IMR-90 (cell line): Measurements from ENCODE around the gene TMEM52. TPM values are rescaled to one million over a fixed set of nuclear protein-coding genes. Genes with fewer than 3 reads are reported as not detected.

Experiments
- ATAC-seq: fragments of 200-7000 bp; cut with Tn5 transposase; 2 replicates; pipeline ENCODE4 v1.9.1; 2020; ENCODE audit warnings: low read depth, mild to moderate bottlenecking, moderate library complexity
- BruUV-seq: library from RNA; stranded (reverse); fragments of 400-500 nt; replicated peaks from 2 replicates; lab custom pipeline; 2021; lab: Mats Ljungman, UMichigan
- CTCF ChIA-PET: fragments of 300-600 bp; formaldehyde crosslinking; extraction: SDS; loops from one replicate; lab custom pipeline; 2021; ENCODE audit warnings: antibody characterized with exemption; lab: Yijun Ruan, JAX
- POLR2A ChIA-PET: fragments of 300-600 bp; sonication (Branson Sonifier 250); formaldehyde crosslinking; loops from one replicate; lab custom pipeline; 2022; ENCODE audit warnings: antibody characterized with exemption; ENCODE audit not compliant: unreplicated experiment; lab: Charles Lee
- DNase-seq: peaks from one replicate; pipeline ENCODE4 v3.0.0; 2013
- H2AFZ ChIP-seq: replicated peaks from 2 replicates; pipeline ENCODE3; 2013; ENCODE audit warnings: low read length, mild to moderate bottlenecking; ENCODE audit not compliant: poor library complexity
- H2AK5ac ChIP-seq: 2 replicates; pipeline ENCODE4 v1.6.1; 2013; ENCODE audit warnings: low read depth, low read length, inconsistent platforms
- H2AK9ac ChIP-seq: replicated peaks from 2 replicates; pipeline ENCODE3; 2013; ENCODE audit warnings: mild to moderate bottlenecking, low read depth, low read length, moderate library complexity; ENCODE audit not compliant: poor library complexity
- H2BK120ac ChIP-seq: 2 replicates; pipeline ENCODE4 v1.6.1; 2013; ENCODE audit warnings: low read depth, low read length, inconsistent platforms
- H2BK15ac ChIP-seq: 3 replicates; pipeline ENCODE4 v1.6.1; 2013; ENCODE audit warnings: low read depth, low read length, inconsistent platforms
- H2BK20ac ChIP-seq: 2 replicates; pipeline ENCODE4 v1.6.1; 2013; ENCODE audit warnings: low read depth, mild to moderate bottlenecking, inconsistent platforms, low read length, moderate library complexity
- H2BK5ac ChIP-seq: 2 replicates; pipeline ENCODE4 v1.6.1; 2013; ENCODE audit warnings: mild to moderate bottlenecking, low read depth, low read length, inconsistent platforms; ENCODE audit not compliant: poor library complexity, severe bottlenecking
- H3K14ac ChIP-seq: replicated peaks from 2 replicates; pipeline ENCODE4 v1.6.1; 2013; ENCODE audit warnings: low read depth, low read length, inconsistent platforms
- H3K18ac ChIP-seq: 2 replicates; pipeline ENCODE4 v1.6.1; 2013; ENCODE audit warnings: low read depth, low read length, control low read depth
- H3K23ac ChIP-seq: 2 replicates; pipeline ENCODE4 v1.6.1; 2013; ENCODE audit warnings: low read depth, low read length, inconsistent platforms
- H3K27ac ChIP-seq: 2 replicates; pipeline ENCODE4 v1.5.1; 2013; ENCODE audit warnings: mild to moderate bottlenecking, control low read depth, low read length; ENCODE audit not compliant: insufficient read depth
- H3K27me3 ChIP-seq: 2 replicates; pipeline ENCODE4 v1.6.1; 2013; ENCODE audit warnings: low read length; ENCODE audit not compliant: control insufficient read depth, insufficient read depth
- H3K36me3 ChIP-seq: 2 replicates; pipeline ENCODE4 v1.6.1; 2013; ENCODE audit warnings: low read length, mixed read lengths; ENCODE audit not compliant: control insufficient read depth, insufficient read depth
- H3K4ac ChIP-seq: 2 replicates; pipeline ENCODE4 v1.6.1; 2013; ENCODE audit warnings: low read depth, low read length, inconsistent platforms
- H3K4me1 ChIP-seq: 2 replicates; pipeline ENCODE4 v1.6.1; 2013; ENCODE audit warnings: low read length, mixed read lengths; ENCODE audit not compliant: control insufficient read depth, insufficient read depth
- H3K4me2 ChIP-seq: 2 replicates; pipeline ENCODE4 v1.6.1; 2013; ENCODE audit warnings: low read depth, mild to moderate bottlenecking, control low read depth, low read length, moderate library complexity
- H3K4me3 ChIP-seq: 2 replicates; pipeline ENCODE4 v1.5.1; 2013; ENCODE audit warnings: low read depth, mild to moderate bottlenecking, control low read depth, low read length, moderate library complexity; ENCODE audit not compliant: insufficient read depth
- H3K56ac ChIP-seq: 2 replicates; pipeline ENCODE4 v1.6.1; 2013; ENCODE audit warnings: low read length, inconsistent platforms; ENCODE audit not compliant: insufficient read depth; ENCODE audit errors: extremely low read depth
- H3K79me1 ChIP-seq, 2 experiments: 2 replicates each; pipeline ENCODE4 v1.6.1; 2013; ENCODE audit warnings: low read length in 2 of 2, inconsistent platforms in 1 of 2, low read depth in 1 of 2
- H3K9ac ChIP-seq: 2 replicates; pipeline ENCODE4 v1.6.1; 2013; ENCODE audit warnings: low read depth, low read length, control low read depth
- H3K9me1 ChIP-seq: 2 replicates; pipeline ENCODE4 v1.6.1; 2013; ENCODE audit warnings: low read length, inconsistent platforms; ENCODE audit not compliant: insufficient read depth
- H3K9me3 ChIP-seq: 2 replicates; pipeline ENCODE4 v1.6.1; 2013; ENCODE audit warnings: low read length; ENCODE audit not compliant: control insufficient read depth, insufficient read depth
- H4K20me1 ChIP-seq: 2 replicates; pipeline ENCODE4 v1.6.1; 2013; ENCODE audit warnings: low read length, inconsistent platforms; ENCODE audit not compliant: insufficient read depth
- H4K5ac ChIP-seq: 2 replicates; pipeline ENCODE4 v1.6.1; 2013; ENCODE audit warnings: mild to moderate bottlenecking, low read depth, low read length, control low read depth
- H4K8ac ChIP-seq, 2 experiments: 2 replicates each; pipeline ENCODE4 v1.6.1; 2013; ENCODE audit warnings: low read depth in 2 of 2, low read length in 2 of 2, control low read depth in 1 of 2, inconsistent platforms in 1 of 2
- H4K91ac ChIP-seq: 2 replicates; pipeline ENCODE4 v1.6.1; 2013; ENCODE audit warnings: low read depth, low read length, inconsistent platforms; ENCODE audit not compliant: insufficient read depth
- BHLHE40 ChIP-seq: fragments of 150-350 bp; IDR thresholded peaks from 2 replicates; pipeline ENCODE4 v1.6.1; 2016; ENCODE audit warnings: mild to moderate bottlenecking, low read depth, low read length
- CEBPB ChIP-seq: IDR thresholded peaks from 2 replicates; pipeline ENCODE4 v1.6.1; 2012; ENCODE audit warnings: low read depth, low read length, improper control_type of control experiment
- CHD1 ChIP-seq: IDR thresholded peaks from 2 replicates; pipeline ENCODE4 v1.6.1; 2012; ENCODE audit warnings: low read depth, low read length, improper control_type of control experiment
- MAFK ChIP-seq: IDR thresholded peaks from 2 replicates; pipeline ENCODE4 v1.6.1; 2012; ENCODE audit warnings: low read depth, low read length, improper control_type of control experiment
- MXI1 ChIP-seq: IDR thresholded peaks from 2 replicates; pipeline ENCODE4 v1.6.1; 2012; ENCODE audit warnings: low read depth, mild to moderate bottlenecking, low read length, moderate library complexity, borderline replicate concordance
- NFE2L2 ChIP-seq: fragments of 150-350 bp; IDR thresholded peaks from 2 replicates; pipeline ENCODE4 v1.6.1; 2016; ENCODE audit warnings: low read depth, mild to moderate bottlenecking, low read length
- POLR2A ChIP-seq: IDR thresholded peaks from 2 replicates; pipeline ENCODE4 v1.6.1; 2012; ENCODE audit warnings: mild to moderate bottlenecking, low read depth, low read length
- RAD21 ChIP-seq: IDR thresholded peaks from 2 replicates; pipeline ENCODE4 v1.6.1; 2012; ENCODE audit warnings: low read length, improper control_type of control experiment
- RCOR1 ChIP-seq: IDR thresholded peaks from 2 replicates; pipeline ENCODE4 v1.6.1; 2012; ENCODE audit warnings: mild to moderate bottlenecking, low read length, improper control_type of control experiment; ENCODE audit not compliant: insufficient replicate concordance
- RFX5 ChIP-seq: IDR thresholded peaks from 2 replicates; pipeline ENCODE4 v1.8.0; 2012; ENCODE audit warnings: low read depth, mild to moderate bottlenecking, low read length, moderate library complexity
- WGBS, 2 experiments: methylation state at CpG; one replicate each; pipeline versions ENCODE4 v1.1.5 to v1.1.7; 2013; ENCODE audit warnings: missing lambda C conversion rate in 2 of 2; ENCODE audit not compliant: insufficient read length in 1 of 2; ENCODE audit errors: extremely low coverage in 2 of 2; 5-methylcytosine and 5-hydroxymethylcytosine counted together
- dilution Hi-C: fragments of 300-500 bp; cut with HindIII; formaldehyde crosslinking; loops from one replicate; pipeline ENCODE4 v1.14.3; 2018; ENCODE audit warnings: low sequenced_read_pairs; ENCODE audit not compliant: unreplicated experiment
- in situ Hi-C: fragments of 300-500 bp; cut with MboI; formaldehyde crosslinking; loops from 3 replicates; pipeline ENCODE4 v1.14.3; 2019; ENCODE audit warnings: low sequenced_read_pairs, inconsistent platforms, mixed read lengths
- intact Hi-C: fragments of 100-400 bp; cut with micrococcal nuclease; formaldehyde crosslinking; loops from 2 replicates; pipeline ENCODE4 v1.10.0; 2022
- polyA plus RNA-seq, 3 experiments: library from polyadenylated mRNA; depleted of rRNA; stranded (reverse); fragments of >200 nt; gene quantifications; 2 replicates each; pipeline ENCODE4 v1.2.3, GENCODE V29; 2012; ENCODE audit warnings: low replicate concordance in 1 of 3
- total RNA-seq: library from RNA; depleted of rRNA; stranded (reverse); fragments of >200 nt; gene quantifications from 2 replicates; pipeline ENCODE4 v1.2.3, GENCODE V29; 2012
- TF ChIP-seq, protein P1 (sequence below): conservative IDR thresholded peaks from 2 replicates; pipeline ENCODE4 v1.5.1; 2012; ENCODE audit warnings: mild to moderate bottlenecking, low read depth, low read length, improper control_type of control experiment

The TMEM52 gene
- total and polyA plus RNA-seq, 2 of the 4 experiments (the other 2 are of a cell fraction), result 0.54 to 1.3 TPM

DNA sequence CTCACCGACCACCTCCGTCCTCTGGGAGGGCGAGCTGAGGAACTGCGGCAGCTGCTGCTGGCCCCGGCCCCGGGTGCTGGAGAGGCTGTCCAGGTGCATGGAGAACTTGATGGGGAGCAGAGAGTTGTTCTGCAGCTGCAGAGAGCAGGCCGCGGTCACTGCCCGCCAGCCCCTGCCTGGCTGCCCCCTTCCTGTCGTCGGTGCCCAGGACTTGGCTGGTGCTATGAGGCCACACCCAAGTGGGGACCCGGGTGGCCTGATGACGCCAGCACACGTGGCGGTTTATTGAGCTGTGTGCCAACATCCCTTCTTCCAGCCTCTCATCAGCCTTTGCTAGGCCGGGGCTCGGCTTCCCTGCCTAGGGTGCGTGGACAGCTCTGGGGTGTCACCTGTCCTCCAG lies 5.3 kb upstream of the TMEM52 start:
- no peak for DNase-seq
- Histone ChIP-seq H3K27me3 (peaks cover 5% of the 10 kb centered on the region; the same call in 1 of the 2 replicates), H4K20me1 (no peaks in the 10 kb centered on the region), H2BK15ac (no peak overlapping the region), H2AFZ (no peak overlapping the region), H3K56ac (no peak overlapping the region), H3K18ac (no peak overlapping the region), H3K9me1 (peaks cover 4% of the 10 kb centered on the region; the same call in 1 of the 2 replicates), H4K91ac (no peak overlapping the region), H3K36me3 (no peaks in the 10 kb centered on the region), H2BK120ac (no peak overlapping the region), H3K4me1 (no peaks in the 10 kb centered on the region), H4K5ac (no peak overlapping the region), H3K4ac (no peak overlapping the region), H4K8ac (no peak overlapping the region), H3K79me1 (no peaks in the 10 kb centered on the region), H3K4me3 (no peak overlapping the region), H3K23ac (no peak overlapping the region), H3K14ac (no peak overlapping the region), H3K9me3 (no peaks in the 10 kb centered on the region), H2AK9ac (no peak overlapping the region), H2BK5ac (no peak overlapping the region), H2BK20ac (no peak overlapping the region), H3K9ac (no peak overlapping the region), H3K4me2 (no peak overlapping the region), H3K27ac (no peak overlapping the region), H2AK5ac (no peak overlapping the region)
- no peak for TF ChIP-seq RFX5
- no peak for TF ChIP-seq BHLHE40
- no peak for TF ChIP-seq POLR2A
- TF ChIP-seq NFE2L2, result no peak
- TF ChIP-seq MAFK, result no peak
- TF ChIP-seq RAD21, result no peak
- TF ChIP-seq RCOR1, result no peak
- TF ChIP-seq, protein P1, sequence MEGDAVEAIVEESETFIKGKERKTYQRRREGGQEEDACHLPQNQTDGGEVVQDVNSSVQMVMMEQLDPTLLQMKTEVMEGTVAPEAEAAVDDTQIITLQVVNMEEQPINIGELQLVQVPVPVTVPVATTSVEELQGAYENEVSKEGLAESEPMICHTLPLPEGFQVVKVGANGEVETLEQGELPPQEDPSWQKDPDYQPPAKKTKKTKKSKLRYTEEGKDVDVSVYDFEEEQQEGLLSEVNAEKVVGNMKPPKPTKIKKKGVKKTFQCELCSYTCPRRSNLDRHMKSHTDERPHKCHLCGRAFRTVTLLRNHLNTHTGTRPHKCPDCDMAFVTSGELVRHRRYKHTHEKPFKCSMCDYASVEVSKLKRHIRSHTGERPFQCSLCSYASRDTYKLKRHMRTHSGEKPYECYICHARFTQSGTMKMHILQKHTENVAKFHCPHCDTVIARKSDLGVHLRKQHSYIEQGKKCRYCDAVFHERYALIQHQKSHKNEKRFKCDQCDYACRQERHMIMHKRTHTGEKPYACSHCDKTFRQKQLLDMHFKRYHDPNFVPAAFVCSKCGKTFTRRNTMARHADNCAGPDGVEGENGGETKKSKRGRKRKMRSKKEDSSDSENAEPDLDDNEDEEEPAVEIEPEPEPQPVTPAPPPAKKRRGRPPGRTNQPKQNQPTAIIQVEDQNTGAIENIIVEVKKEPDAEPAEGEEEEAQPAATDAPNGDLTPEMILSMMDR, result no peak
- no peak for TF ChIP-seq CEBPB
- no peak for TF ChIP-seq CHD1
- TF ChIP-seq MXI1, result no peak
- 40% methylated on average over 1 of the region's 18 CpGs; no CpG with 5 or more reads in 1 of the 2 experiments for WGBS, 2 experiments
- ChIA-PET CTCF (no interaction called here), POLR2A (no interaction called here)
- ATAC-seq, result no peak
- intact Hi-C loops, result no loop called here
- dilution Hi-C loops, result no loop called here
- BruUV-seq, result no TSS peak
- in situ Hi-C loops, result no loop called here
